HPDE6-E6E7 (cell line): ENCODE measurements around the gene RAB3A.
"Not testable (repeated sequence)": the region's sequence is repeated elsewhere in the genome, so short reads cannot be mapped to it uniquely, and the experiment has no call there.

ENCODE experiments used
- DNase-seq: peaks from one replicate; pipeline ENCODE4 v3.0.0; 2011; ENCODE audit warnings: missing footprints; ENCODE audit errors: extremely low spot score

Gene RAB3A

GRCh38 chr19:18223860-18224524 lies 20.1 kb upstream of the RAB3A start:
- DNase-seq = no peak

- no peak for DNase-seq
These were observed 18.2 kb upstream of the RAB3A start for GRCh38 chr19:18221815-18222725.

- no peak for DNase-seq
These were observed 16.9 kb upstream of the RAB3A start for GRCh38 chr19:18220632-18221275.

- DNase-seq = no peak
These were observed 16.2 kb upstream of the RAB3A start for GRCh38 chr19:18219911-18220631.

- DNase-seq = no peak
These were observed 14.8 kb upstream of the RAB3A start for GRCh38 chr19:18218600-18218999.

DNA sequence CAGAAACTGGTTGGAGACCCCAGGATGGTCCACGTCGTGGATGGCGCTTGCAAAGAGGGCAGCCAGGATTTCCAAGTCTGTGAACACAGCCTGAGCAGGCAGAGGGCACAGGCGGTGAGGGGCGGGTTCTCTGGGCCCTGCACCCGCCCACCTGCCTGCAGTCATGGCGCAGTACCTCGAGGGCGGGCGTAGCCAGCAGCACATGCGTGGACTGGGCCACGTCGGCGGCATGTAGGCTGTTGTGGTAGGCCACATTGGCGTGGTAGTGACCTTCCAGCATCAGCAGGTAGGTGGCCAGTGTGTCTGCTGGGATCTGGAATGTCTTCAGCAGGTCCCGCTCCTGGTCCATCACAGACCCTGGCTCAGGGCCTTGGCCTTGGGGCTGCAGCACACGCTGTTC lies 14.3 kb upstream of the RAB3A start:
- DNase-seq = no peak

DNA sequence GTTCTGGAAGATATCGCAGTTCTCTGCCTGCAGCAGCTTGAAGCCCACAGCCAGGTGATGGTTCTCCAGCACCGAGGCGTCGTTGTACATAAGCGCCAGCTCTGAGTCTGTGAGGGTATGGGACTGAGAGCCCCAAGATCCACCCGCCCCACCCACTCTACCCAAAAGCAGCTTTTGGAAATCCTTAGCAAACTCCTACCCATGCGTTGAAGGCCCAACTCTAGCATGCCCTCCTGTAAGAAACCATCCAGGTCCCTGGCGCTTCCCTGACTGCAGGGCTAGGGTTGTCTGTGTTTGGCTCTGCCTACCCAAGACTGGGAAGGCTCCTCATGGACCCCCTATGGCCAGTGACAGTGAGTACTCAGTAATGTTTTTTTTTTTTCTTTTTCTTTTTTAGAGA lies 12.9 kb upstream of the RAB3A start:
- DNase-seq = no peak

- DNase-seq = no peak
These were observed 11.1 kb upstream of the RAB3A start for GRCh38 chr19:18214779-18215433.

DNA sequence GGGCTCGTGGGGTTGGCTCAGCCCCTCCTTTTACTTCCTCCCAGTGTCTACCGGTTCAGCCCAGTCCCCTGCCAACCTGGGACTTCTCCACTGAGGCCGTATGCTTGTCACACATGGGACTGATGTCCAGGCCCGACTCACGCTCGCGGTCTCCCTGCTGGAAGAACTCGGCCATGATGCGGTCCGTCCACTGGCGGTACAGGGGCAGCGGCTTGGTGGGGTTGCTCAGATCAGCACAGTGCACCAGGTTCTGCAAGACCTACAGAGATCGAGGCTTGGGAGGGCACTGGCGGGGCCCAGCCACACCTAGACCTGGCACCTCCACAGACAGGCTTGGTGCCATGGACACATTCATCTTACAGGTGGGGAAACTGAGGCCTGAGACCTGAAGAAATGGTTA lies 7.8 kb upstream of the RAB3A start:
- no peak for DNase-seq

DNA sequence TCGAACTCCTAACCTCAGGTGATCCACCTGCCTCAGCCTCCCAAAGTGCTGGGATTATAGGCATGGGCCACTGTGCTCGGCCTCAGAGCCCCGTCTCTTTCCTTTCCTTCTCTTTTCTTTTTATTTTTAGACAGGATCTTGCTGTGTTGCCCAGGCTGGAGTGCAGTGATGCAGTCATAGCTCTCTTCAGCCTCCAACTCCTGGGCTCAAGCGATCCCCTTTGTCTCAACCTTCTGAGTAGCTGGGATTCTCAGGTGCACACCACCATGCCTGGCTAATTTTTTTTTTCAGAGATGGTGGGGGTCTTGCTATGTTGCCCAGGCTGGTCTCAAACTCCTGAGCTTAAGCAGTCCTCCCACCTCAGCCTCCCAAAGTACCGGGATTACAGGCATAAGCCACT lies 6.1 kb upstream of the RAB3A start:
- not testable (repeated sequence) for DNase-seq

DNA sequence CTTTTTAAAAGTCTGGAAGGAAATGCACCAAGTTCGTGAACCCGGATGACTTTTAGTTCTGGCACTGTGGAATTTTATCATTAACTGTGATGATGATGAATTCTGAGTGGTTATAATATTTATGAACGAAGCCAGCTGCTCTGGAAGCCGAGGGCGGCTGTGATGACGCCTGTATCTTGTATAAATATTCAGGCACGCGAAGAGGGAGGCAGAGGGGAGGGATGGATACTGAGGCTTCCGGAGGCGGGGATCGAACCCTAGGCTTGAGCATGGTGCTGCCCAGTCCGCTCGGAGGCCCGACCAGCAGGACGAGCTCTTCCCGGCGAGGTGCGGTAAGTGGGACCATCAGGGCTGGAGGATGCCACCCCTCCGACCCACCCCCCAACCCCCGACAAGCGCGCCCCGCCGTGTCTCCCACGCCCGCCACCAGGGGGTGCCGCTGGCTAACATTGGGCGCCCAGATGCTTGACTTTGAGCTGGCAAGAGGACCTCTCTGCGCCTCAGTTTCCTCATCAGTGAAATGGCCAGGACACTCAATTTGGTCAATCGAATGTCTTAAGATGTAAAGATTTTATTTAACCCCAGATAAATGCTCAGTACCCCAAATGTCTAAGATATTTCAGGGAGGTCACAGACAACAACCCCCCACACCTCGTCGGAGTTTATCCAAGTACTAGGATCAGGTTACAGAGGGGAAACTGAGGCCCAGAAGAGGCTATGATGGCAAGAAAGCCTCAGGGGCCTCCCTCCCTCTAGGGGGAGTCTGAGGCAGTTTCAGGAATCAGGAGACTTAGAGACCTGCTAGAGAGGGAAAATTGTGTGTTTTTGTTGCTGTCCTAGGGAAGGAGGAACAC lies 4.5 kb upstream of the RAB3A start:
- DNase-seq = no peak

DNA sequence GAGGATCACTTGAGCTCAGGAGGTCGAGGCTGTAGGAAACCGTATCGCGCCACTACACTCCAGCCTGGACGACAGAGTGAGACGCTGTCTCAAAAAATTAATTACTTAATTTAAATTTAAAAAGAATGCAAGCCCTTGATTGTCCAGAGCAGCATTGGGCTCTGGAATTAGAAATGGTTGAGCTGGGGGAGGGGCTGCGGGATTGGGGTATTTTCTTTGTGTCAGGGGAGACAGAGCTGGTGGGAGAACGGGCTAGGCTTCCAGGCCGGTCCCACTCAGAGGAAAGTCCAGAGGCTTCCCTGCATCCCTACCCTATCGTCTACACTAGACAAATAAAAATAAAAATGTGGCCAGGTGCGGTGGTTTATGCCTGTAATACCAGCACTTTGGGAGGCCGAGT lies 2.2 kb upstream of the RAB3A start:
- no peak for DNase-seq

GRCh38 chr19:18205200-18205892 lies 1.5 kb upstream of the RAB3A start:
- no peak for DNase-seq

GRCh38 chr19:18204394-18205199 lies 755 bp upstream of the RAB3A start:
- no peak for DNase-seq

DNA sequence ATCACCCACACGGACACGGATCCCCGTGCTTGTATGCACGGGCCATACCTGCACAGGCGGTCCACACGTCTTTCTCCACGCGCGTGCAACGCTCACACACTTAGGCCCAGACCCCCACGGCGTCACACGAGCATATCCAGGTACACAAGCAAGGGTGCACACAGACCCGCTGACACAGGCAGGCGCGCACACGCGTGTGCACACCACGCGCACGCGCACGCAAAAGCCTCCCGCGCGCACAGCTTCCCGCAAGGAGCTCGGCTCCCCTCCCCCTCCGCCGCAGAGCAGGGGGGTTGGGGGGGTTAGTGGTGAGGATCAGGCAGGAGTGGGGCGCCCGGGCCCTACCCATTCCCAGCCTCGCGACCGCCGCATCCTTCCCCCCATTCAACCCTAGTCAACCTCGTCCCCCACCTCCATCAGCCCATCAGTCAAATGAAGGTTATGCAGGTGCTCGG lies 407 bp downstream of the RAB3A start:
- no peak for DNase-seq

DNA sequence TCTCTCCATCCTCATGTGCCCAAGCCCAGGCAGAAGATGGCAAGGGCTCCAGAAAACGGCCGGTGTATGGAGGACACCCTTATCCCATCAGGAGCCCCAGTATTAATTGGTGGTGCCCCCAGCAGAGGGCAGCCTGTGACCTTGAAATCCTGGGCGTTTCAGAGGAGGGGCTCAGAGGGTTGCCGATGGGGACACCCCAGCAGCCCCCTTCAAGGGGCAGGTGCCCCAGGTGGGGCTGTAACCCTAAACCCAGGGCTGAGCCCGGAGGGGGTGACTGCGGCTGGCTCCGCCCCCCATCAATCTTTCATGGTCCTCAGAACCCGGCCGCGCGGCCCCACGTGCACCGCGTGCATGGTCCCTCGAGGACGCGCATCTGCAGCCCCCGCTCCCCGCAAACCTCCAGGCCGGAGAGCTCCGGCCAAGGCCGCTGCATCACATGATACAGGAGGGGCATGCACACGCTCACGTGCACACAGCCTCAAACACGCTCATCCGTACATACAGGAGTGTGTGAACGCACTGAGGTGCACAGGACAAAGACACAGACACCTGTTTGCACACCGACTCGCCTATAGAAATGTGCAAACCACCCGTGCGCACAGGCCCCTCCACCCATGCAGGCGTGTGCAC lies 949 bp downstream of the RAB3A start:
- DNase-seq = no peak

- DNase-seq = no peak
These were observed 1.5 kb downstream of the RAB3A start for GRCh38 chr19:18202397-18202777.

DNA sequence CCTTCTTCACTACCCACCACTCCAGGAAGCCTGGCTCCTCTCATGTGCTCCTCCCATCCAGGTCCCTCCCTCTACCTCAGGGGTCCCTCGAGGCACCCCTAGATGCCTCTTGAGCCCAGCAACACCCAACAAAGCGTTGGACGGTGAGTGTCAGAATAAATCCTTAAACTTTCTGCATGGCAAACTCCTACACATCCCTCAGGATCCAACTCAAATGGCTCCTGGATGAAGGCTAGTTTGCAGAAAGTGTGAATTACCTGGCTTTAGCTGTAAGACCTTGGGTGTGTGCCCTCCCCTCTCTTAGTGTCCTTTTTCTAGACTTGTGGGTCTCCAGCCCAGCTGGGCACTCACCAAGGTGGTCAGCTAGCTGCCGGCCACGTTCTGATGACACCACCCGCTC lies 5.5 kb downstream of the RAB3A start:
- no peak for DNase-seq

GRCh38 chr19:18197941-18198340 lies 5.9 kb downstream of the RAB3A start:
- DNase-seq = no peak
